NCI-H446 treated with DMSO at 0.1 percent for 48 hours (cell line): Measurements from ENCODE around the gene MYH9.

Experiments
- DNase-seq: peaks from one replicate; lab custom pipeline; 2025; lab: John Stamatoyannopoulos, UW

MYH9 gene

GRCh38 chr22:36330655-36331305 lies 57.0 kb downstream of the MYH9 start:
- DNase-seq, result no peak

DNA sequence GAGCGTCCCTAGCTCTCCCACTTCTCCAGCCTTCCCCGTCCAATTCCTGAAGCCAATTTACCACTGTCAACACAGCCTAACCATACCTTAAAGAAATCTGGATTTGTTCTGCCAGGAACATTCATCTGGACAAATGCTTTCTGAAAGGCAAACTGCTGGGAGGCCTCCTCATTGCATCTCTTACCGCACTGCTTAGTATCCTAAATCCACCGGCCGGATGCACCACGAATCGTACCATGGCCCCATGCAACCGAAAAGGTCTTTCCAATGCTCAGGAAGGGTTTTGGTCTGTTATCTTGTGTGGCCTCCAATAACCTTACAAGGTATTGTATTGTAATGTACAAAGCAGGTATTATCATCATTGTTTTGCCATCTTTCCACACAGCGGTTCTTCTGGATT lies 57.6 kb downstream of the MYH9 start:
- DNase-seq, result no peak

GRCh38 chr22:36329254-36330078 lies 58.3 kb downstream of the MYH9 start:
- DNase-seq, result peak; percentile 7

GRCh38 chr22:36328635-36329253 lies 59.0 kb downstream of the MYH9 start:
- DNase-seq, result no peak

GRCh38 chr22:36327922-36328551 lies 59.7 kb downstream of the MYH9 start:
- no peak for DNase-seq

DNA sequence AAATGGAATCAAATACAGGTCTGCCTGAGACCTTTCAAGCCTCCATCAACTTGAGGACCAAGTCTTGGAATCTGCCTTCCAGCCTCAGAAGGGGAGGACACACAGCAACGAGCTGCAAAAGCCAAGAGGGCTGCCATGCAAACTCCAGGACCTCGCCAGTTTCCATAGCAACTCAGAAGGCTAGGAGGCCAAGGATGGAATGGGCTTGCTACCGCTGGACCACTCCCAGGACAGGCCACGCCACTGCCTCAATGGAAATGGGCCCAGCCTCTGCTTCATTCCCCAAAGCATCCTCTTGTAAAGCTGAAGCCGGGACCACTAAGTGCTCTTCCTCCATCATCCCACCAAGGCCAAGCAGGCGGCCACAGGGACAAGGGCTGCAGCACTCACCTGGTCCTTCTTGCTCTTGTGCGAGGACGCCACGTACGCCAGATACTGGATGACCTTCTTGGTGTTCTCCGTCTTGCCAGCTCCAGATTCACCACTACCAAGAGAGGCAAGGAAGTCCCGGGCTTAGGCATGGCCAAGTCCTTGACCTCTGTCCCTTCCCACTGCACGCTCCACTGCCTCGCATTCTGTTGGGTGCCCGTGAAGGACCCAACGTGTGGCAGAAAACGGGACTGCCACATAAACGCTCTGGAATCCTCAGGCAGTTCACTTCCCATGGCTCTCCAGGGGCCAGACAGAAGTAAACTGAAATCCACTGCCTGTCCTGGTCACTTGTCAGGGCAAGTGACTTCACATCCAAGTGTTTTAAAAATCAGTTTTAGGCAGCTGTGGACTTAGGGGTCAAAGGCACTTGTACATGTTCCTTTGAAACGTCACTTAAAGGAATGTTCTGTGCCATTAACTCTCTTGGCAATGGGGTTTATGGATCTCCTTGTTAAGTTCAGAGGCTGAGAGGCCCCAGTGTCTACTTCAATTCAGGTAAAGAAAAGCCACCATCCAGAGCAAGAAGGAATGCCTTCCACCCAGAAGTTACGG lies 61.3 kb downstream of the MYH9 start:
- DNase-seq, result no peak

GRCh38 chr22:36325154-36326031 lies 62.4 kb downstream of the MYH9 start:
- no peak for DNase-seq

GRCh38 chr22:36324414-36324813 lies 63.4 kb downstream of the MYH9 start:
- no peak for DNase-seq

DNA sequence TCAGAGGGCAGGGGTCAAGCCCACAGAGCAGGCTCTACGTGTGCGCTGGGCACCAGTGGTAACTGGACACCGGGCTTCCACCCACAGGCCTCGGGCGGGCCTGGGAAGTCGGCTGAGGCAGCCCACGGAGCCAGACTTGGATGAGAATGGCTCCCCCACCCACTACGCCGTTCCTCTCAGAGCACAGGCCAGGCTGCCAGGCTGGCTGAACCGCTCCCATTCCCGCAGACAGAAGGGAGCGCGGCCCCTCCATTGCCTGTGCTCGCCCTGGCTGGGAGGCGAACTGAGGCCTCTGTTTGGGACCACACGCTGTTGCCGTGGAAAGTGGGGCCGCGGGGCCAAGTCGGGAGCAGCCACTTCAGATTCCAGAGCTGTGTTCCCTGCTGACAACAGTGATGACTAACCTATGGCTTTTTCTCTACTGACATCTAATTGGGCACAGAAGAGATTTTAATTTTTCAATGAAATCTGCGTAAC lies 63.9 kb downstream of the MYH9 start:
- DNase-seq, result no peak

- DNase-seq, result no peak
These were observed 64.4 kb downstream of the MYH9 start for GRCh38 chr22:36323182-36323854.

DNA sequence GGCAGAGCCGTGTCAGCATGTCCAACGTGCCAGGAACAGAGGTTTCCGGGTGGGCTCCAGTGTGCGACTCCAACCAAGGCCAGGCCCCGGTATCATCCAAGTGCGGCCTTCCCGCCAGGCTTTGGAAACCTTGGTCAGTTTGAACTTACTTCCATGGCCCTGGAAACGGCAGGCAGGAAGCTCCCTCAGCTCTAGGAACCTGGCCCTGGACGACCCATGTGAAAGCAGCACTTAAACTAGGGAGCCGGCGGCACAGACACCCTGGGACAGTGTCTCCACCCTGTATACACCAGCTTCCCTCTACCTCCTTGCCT lies 65.2 kb downstream of the MYH9 start:
- DNase-seq, result no peak

- DNase-seq, result no peak
These were observed 65.8 kb downstream of the MYH9 start for GRCh38 chr22:36321797-36322601.

DNA sequence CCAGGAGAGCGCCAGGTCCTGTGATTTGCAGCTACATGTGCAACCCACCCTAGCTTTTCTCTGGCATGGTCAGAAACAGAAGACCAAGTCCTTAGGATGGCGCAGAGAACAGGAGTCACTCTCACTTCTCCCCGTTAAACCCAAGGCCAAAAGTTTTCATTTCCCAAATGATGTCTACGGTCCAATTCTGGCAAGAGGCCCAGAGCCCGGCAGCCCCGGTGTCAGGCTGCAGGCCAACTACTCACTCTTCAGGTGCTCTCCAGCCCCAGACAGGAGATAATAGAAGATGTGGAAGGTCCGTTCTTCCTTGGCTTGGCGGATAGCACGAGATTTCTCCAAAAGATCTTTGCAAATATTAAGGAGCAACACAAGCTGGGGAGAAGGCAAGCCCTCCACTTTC lies 67.2 kb downstream of the MYH9 start:
- DNase-seq, result no peak

DNA sequence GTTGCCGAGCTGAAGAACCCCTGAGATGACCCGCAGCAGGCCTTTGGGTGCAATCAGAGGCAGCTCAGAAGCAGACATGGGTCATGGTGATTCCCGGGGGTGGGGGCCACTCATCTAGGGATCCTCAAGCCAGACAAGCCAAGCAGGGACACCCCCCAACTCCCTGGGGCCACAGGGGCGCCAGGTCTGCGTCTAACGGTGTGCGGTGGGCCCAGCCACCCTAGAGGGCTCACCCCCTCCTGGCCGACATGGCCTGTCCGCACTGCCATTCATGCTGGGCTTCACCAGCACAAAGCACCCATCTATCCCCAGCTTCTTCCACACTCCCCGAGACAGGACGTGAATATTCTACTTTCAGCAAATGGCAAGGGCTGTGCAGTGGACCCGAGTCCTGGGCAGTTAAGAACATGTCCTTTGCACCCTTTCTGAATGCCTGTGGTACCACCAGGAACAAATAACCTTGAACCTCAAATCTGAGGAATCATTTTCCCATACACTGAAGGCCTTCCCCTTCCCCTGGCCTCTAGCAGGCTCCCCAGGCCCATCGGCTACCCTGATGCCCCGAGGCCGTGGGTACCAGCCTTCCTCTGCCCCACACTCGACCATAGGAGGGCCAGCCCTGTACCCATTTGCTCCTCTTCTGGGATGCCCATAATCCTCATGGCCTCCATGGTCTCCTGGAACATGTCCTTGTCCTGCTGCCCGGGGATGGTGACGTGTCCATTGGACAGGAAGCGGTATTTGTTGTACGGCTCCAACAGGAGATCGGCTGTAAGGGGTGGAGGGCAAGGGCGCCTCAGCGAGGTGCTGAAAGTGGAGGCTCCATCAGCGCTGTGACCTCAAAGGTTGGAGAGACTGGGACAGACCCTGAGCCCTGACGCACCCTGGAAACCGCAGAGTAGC lies 67.9 kb downstream of the MYH9 start:
- DNase-seq, result no peak

- no peak for DNase-seq
These were observed 69.3 kb downstream of the MYH9 start for GRCh38 chr22:36318442-36318841.

- DNase-seq, result no peak
These were observed 70.0 kb downstream of the MYH9 start for GRCh38 chr22:36317658-36318271.

- DNase-seq, result no peak
These were observed 71.3 kb downstream of the MYH9 start for GRCh38 chr22:36316419-36316818.

DNA sequence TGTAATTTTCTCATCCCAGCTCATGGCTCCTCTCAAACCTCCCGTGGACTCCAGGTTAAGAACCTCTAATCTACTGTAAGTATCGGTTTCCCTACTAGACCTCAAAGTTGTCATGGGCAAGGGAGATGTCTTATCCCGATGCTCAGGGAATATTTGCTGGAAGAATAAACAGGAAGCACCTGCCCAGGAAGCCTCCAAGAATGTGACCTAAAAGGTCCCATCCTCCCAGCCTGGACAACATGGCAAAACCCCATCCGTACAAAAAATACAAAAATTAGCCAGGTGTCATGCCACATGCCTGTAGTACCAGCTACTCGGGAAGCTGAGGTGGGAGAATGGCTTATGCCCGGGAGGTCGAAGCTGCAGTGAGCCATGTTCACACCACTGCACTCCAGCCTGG lies 72.4 kb downstream of the MYH9 start:
- DNase-seq, result no peak
